ENCODE measurements around the gene GAS7. TPM values are rescaled to one million over a fixed set of nuclear protein-coding genes. Genes with fewer than 3 reads are reported as not detected.

The GAS7 gene
- total RNA-seq, 1 experiment from 2014 or later: 6.0 TPM

DNA sequence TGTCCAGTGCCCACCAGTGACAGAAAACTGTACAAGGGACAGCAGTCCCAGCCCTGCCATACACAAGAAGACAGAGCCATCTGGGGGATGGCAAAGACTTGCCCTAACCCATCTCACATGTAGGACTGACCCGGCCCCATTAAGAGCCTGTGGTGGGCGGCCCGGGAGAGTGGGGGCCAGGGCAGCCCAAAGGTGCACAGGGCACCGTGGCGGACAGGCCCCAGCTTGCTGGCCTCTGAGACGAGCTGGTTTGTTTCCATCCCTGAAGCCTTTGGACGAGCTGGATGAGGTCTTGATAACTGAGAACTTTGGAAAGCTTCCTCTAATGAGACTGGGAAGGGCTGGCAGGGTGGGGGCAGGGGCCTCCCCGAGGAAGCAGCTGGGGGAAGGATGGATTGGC is 282.3 kb downstream of the GAS7 start:
- H3K27ac ChIP-seq (ENCODE audit: insufficient read length, low read depth, low read length): no peak overlapping the region
- H2AFZ ChIP-seq (ENCODE audit: low read length): no peak overlapping the region
- no peak overlapping the region for H3K23ac ChIP-seq (ENCODE audit: insufficient read length, low read depth, low read length)
- H2BK12ac ChIP-seq (ENCODE audit: insufficient read length, low read depth, low read length): no peak overlapping the region
- H3K36me3 Mint-ChIP-seq (ENCODE audit: insufficient read depth in 1 of 3, low read depth in 3 of 3): no peaks in the 10 kb centered on the region
- H3T11ph ChIP-seq (ENCODE audit: low read length): no peak overlapping the region
- H2BK120ac ChIP-seq (ENCODE audit: low read depth, low read length, poor library complexity, severe bottlenecking): no peak overlapping the region
- no peak overlapping the region for H2BK20ac ChIP-seq (ENCODE audit: low read depth, low read length, poor library complexity, severe bottlenecking)
- H3K23me2 ChIP-seq (ENCODE audit: insufficient read length, low read depth, low read length, poor library complexity, severe bottlenecking): no peaks in the 10 kb centered on the region
- H3K4me1 Mint-ChIP-seq: peaks cover 0 to 2% of the 10 kb centered on the region in 2 experiments; a peak in 2 of 4 replicates
- H3K18ac ChIP-seq (ENCODE audit: insufficient read length, low read depth, low read length): no peak overlapping the region
- H4K20me1 ChIP-seq (ENCODE audit: control insufficient read depth, insufficient read depth, insufficient read length): no peaks in the 10 kb centered on the region
- no peak overlapping the region for H3K4ac ChIP-seq (ENCODE audit: low read depth, low read length)
- no peak overlapping the region for H3K9ac ChIP-seq (ENCODE audit: extremely low read depth, insufficient read length, low read length)
- H3K27me3 ChIP-seq (ENCODE audit: insufficient read depth, low read length): no peaks in the 10 kb centered on the region
- H3K79me2 ChIP-seq (ENCODE audit: insufficient read depth, low read length): no peaks in the 10 kb centered on the region
- TF ChIP-seq, protein P1, sequence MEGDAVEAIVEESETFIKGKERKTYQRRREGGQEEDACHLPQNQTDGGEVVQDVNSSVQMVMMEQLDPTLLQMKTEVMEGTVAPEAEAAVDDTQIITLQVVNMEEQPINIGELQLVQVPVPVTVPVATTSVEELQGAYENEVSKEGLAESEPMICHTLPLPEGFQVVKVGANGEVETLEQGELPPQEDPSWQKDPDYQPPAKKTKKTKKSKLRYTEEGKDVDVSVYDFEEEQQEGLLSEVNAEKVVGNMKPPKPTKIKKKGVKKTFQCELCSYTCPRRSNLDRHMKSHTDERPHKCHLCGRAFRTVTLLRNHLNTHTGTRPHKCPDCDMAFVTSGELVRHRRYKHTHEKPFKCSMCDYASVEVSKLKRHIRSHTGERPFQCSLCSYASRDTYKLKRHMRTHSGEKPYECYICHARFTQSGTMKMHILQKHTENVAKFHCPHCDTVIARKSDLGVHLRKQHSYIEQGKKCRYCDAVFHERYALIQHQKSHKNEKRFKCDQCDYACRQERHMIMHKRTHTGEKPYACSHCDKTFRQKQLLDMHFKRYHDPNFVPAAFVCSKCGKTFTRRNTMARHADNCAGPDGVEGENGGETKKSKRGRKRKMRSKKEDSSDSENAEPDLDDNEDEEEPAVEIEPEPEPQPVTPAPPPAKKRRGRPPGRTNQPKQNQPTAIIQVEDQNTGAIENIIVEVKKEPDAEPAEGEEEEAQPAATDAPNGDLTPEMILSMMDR (conservative IDR thresholded peaks at IDR 0.05): no peak
- H2AK5ac ChIP-seq (ENCODE audit: insufficient read length, low read length): no peak overlapping the region
- no CpG with 5 or more reads among the region's 8 CpGs for WGBS (ENCODE audit: extremely low coverage, insufficient read length, low lambda C conversion rate)
- H4K91ac ChIP-seq (ENCODE audit: insufficient read length, low read depth, low read length): no peak overlapping the region
- H2BK15ac ChIP-seq (ENCODE audit: low read depth, low read length): no peak overlapping the region
- DNase-seq: no peak
- H3K27ac Mint-ChIP-seq: no peak overlapping the region; a peak in 1 of 7 replicates
- H3K9me3 Mint-ChIP-seq: no peaks in the 10 kb centered on the region
- peaks cover 2% of the 10 kb centered on the region for H3K27me3 Mint-ChIP-seq (ENCODE audit: low read depth)
- H2BK5ac ChIP-seq (ENCODE audit: insufficient read length, low read length): no peak overlapping the region
- no peak overlapping the region for H4K5ac ChIP-seq (ENCODE audit: insufficient read length, low read depth, low read length)
- H3K9me3 ChIP-seq (ENCODE audit: control insufficient read depth, low read depth, low read length): no peaks in the 10 kb centered on the region
- H3K56ac ChIP-seq (ENCODE audit: insufficient read length, low read depth, low read length): no peak overlapping the region
- H3K4me2 ChIP-seq (ENCODE audit: insufficient read depth, insufficient read length, low read length): no peak overlapping the region
- H3K4me3 Mint-ChIP-seq: no peak overlapping the region
- H3K14ac ChIP-seq (ENCODE audit: insufficient read depth, low read length): no peak overlapping the region
- H3K79me1 ChIP-seq (ENCODE audit: insufficient read depth, low read depth, low read length, poor library complexity, severe bottlenecking): no peaks in the 10 kb centered on the region
- H4K8ac ChIP-seq (replicated peaks; ENCODE audit: insufficient read length, low read depth, low read length): no peak overlapping the region
- no peaks in the 10 kb centered on the region for H3K4me1 ChIP-seq (ENCODE audit: insufficient read depth, low read length)
